Activated T-cell treated with anti-CD3 and anti-CD28 coated beads, Interleukin-2, amount 50 U/mL, for 48 hours (primary cell): Measurements from ENCODE around the gene FHAD1.

ENCODE experiments used
- DNase-seq, 2 experiments: peaks; one replicate each; pipeline ENCODE4 v3.0.0-alpha.2; 2020

FHAD1 gene

DNA sequence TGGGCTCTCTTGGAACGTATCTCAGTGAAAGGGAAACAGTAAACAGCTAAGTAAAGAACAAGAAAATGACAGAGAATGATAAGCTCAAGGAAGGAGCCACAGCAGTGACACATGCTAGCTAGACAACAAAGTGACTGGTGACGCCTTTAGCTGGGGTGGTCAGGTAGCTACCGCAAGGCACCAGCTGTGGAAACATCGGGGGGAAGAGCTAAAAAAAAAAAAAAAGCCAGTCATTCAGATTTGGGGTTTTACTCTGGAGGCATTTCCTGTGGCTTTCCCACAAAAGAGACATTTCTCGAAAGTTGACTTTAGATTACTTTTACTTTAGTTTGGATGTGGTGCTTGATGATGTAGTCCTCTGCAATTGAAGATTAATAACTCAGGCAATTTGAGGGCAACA lies 2.1 kb downstream of the FHAD1 start:
- peak; percentile 64 to 69 for DNase-seq

DNA sequence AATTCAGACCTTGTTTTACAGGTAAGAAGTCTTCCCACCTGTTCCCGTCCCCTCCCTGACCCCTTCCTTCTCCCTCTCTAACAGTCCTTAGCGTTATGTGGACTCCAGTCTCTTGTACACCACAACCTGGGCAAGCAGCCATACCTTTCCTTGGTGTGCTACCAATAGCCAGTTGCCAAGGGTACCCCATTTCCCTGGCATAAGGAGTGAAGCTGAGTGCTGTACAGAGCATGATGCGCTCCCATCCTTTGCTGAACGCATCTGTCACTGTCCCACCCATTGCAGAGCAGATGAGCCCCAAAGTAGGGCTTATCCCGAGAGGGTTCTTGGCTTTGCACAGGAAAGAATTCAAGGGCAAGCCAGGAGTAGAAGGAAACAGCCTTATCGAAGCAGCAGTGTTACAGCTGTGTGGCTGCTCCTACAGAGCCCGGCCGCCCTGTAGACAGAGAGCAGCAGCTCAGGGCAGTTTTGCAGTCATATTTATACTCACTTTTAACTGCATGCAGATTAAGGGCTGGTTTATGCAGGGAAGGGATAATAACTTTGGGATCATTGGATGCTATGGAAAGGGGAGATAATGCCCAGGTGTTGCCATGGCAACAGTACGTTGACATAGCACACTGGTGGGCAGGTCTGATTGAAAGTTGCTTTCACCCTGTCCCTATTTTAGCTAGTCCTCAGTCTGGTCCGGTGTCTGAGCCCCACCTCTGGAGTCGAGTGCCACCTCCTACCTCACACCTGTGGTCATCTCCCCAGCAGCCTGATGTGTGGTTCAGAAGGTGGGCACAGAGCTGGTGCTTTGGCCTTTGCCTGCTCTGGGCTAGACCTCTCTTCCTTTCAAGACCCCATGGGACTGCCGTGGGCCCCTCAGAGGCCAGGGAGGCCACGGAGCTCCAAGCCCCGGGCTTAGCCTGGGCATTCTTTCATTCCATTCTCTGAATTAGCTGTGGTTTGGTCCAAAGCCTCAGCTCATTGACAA lies 5.1 kb downstream of the FHAD1 start:
- no peak for DNase-seq

DNA sequence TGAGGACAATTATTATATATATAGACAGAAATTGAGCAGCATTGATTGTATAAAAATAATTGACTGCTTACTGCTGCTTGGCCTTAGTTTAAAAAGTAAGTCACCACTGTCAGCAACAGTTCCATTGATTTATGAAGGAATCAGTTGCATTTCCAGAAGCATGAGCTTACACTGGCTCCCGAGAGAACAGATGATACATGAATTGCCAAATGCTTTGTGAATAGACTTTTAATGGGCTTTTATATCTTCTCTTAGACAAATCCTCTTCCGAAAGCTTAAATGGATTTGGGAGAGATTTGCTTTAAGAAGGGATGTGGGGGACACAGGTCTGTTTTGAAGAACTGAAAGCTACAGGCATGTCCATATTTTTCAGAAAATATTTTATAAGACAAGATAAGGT lies 7.5 kb downstream of the FHAD1 start:
- no peak for DNase-seq

DNA sequence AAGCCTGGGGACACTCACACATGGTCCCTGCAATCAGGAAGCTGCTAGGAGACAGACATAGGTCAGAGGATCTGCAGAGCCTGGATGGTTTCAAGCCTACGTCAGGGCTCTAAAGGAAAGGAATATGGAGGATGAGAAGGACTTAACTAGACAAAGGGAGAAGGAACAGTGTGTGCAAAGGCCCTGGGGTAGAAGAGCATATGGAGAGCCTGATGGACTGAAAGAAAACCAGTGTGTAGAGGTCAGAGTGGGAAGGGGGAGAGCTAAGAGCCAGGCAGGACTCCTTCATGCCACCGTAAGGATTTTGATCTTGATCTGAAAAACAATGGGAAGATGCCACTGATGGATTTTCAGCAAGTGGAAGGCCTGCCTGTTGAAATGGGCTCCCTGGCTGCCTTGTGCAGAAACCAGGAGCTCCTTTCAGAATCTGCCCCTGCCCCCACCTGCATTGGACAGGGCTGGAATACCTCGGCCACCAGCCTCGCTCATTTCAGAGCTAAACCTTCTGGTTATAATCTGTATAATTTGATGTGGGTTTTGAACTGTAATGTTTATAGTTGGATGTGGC lies 8.6 kb downstream of the FHAD1 start:
- no peak for DNase-seq

DNA sequence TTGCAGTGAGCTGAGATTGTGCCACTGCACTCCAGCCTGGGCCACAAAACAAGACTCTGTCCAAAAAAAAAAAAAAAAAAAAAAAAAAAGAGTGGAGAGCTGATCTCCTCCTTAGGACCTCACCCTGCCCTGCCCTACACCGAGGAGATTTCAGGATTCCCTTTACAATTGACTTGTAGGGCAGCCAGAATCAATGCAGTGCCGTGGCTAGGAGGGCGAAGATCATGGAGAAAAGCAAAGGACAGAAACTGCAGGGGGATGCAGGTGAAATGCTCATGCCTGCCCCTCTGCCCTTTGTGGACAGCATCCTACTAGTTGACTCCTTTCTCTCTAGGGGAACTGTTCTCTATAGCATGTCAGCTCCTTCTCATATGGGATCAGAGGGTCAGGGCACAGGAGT lies 9.6 kb downstream of the FHAD1 start:
- DNase-seq: no peak

DNA sequence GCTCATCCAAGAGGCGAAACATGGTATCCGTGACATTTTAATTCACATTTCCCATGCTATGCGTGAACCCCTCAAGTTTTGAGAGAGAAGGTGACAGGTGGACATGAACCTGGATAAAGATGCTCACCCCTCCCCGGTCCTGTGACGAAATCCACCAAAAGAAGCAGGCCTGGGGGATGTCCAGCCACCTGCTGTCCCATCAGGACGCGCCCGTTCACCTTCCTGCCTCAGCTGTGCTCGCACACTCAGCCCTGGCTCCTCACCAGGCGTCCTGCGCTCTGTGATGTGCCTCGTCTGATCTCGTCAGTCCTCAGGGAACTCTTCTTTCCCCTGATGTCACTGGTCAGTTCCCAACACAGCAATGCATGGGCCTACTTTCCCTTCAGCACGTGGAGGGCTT lies 10.3 kb downstream of the FHAD1 start:
- no peak for DNase-seq

DNA sequence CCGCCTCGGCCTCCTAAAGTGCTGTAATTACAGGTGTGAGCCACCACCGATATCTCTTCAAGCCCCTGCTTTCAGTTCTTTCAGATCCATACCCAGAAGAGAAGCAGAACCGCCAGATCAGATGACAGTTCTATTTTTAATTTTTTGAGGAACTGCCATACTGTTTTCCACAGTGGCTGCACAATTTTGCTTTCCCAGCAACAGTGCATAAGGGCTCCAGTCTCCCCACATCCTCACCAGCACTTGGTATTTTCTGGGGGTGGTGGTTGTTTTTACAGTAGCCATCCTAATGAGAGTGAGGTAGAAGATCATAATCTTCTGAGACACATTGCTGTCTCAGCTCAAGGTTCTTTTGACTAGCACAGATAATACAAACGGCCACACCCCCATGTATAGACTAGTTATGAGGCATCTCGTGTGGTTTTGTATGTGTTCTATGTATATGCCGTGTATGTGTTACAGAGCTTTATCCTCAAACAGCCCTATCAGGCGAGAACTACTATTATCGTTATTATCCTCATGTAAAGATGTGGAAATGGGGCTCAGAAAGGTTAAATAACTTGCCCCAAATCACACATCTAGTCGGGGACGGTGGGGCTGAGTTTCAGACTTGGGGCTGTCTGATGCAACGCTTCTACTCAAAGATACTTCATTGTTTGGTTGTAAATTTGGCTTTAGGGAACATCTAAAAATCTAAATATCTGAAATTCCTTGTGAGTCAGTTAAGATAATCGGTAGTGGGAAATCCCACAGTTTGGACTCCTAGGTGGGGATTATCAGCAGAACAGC lies 12.0 kb downstream of the FHAD1 start:
- DNase-seq: no peak

DNA sequence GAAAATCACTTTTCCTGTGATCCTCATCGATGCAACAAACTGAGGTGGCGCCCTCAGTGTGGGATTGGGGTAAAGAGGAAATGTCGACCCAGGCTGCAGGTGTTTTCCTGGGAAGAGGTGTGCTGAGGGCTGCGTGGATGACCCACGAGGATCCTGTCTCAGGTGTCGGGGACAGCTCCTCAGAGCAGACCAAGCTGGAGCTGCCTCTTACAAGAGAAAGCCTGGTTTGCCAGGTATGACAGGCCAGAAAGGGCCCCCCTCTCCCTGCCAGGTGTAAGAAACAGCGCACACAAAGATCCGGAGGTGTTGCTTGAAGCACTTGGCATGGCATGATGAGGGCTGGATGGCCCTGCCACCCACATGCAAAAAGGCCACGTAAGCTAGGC lies 12.6 kb downstream of the FHAD1 start:
- DNase-seq: no peak

DNA sequence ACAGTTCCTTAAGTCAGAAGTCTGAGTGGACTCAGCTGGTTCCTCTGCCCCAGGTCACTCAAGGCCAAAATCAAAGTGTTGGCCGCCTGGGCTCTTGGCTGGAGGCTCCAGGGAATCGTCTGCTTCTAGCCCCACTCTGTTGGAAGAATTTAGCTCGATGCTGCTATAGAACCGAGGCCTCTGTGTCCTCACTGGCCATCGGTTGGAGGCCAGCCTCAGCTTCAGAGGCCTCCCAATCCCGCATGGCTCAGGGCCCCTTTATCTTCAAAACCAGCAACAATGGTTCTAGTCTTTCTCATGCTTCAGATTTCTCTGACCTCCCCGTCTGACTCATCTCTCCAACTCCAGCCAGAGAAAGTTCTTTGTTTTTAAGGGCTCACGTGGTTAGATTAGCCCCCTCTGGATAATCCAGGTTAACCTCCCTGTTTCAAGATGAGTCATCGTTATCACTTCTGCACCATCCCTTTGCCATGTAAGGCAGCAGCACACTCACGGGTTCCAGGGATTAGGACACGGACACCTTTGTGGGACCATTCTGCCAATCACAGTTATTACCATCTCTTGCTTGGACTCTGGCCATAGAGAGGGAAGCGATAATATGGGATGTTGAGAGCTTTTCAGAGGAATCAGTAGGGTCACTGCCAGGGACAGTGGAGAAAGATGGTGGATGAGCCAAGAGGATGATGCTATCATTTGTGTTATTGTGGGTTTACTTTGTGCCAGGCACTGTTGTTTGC lies 13.6 kb downstream of the FHAD1 start:
- no peak for DNase-seq

DNA sequence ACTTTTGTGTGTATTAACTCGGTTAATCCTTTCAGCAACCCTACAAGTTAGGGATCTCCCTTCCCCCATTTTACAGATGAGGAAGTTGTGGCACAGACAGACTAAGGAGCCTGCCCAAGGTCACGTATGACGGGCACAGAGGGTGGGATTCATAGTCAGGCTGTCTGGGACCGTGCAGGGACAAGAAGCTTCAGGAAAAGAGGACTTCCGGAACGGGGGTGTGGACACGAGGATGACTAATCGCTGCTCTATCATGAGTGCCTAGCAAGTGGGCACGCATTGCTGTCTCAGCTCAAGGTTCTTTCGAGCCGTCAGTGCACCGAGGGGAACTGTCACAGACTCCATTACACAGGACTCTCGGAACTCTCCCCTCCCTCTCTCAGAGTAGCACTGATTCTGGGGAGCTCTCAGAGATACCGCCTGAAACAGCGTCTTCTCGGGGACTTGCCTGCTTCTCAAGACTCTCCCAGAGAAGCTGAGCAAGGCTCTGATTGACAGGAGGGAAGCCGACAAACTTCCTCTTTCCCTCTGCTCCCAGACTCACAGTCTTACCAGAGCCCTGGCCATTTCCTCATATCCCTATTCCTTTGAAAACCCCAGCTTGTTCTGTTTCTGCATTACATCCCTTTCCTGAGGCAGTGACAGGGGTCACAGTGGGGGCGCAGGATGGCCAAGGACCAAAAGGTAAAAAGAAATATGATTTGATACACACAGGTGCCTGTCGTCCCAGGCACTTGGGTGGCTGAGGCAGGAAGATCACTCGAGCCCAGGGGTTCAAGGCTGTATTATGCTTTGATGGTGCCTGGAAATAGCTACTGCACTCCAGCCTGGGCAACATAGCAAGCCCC lies 14.4 kb downstream of the FHAD1 start:
- peak in 1 of 2 experiments; percentile 53 for DNase-seq

DNA sequence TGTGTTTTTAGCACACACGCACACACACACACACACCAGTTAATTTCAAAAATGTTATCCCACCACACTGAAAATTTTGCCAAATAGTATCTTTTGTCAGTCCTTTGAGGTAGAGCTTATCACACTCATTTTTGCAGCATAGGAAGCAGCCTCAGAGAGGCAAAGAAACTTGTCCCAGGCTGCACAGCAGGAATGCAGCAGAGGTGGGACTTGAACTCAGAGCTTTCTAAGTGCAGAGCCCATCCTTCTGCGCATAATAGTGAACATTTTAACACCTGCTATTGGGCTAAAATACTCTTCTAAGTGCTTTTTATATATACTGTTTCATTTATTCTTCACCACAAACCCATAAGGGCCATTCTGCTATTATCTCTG lies 15.0 kb downstream of the FHAD1 start:
- no peak for DNase-seq

DNA sequence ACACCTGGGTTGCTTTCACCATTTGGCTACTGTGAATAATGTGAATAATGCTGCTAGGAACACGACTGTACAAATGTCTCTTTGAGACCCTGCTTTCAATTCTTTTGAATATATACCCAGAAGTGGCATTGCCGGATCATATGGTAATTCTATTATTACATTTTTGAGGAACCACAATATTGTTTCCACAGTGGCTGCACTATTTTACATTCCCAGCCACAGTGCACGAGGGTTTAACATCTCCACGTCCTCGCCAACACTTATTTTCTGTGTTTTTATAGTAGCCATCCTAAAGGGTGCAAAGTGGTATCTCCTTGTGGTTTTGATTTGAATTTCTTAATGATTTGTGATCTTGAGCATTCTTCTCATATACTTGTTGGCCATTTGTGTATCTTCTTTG lies 15.7 kb downstream of the FHAD1 start:
- DNase-seq: no peak

DNA sequence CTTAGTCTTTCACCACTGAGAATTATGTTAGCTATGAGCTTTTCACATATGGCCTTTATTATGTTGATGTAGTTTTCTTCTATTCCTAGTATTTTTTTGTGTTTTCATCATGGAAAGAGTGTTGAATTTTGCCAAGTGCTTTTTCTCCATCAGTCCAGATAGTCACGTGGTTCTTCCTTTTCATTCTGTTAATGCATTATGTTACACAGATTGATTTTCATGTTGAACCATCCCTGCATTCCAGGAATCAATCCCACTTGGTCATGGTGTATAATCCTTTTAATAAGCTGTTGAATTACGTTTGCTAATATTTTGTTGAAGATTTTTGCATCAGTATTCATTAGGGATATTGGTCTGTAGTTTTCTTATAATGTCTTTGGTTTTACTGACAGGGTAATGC lies 17.7 kb downstream of the FHAD1 start:
- DNase-seq: no peak

DNA sequence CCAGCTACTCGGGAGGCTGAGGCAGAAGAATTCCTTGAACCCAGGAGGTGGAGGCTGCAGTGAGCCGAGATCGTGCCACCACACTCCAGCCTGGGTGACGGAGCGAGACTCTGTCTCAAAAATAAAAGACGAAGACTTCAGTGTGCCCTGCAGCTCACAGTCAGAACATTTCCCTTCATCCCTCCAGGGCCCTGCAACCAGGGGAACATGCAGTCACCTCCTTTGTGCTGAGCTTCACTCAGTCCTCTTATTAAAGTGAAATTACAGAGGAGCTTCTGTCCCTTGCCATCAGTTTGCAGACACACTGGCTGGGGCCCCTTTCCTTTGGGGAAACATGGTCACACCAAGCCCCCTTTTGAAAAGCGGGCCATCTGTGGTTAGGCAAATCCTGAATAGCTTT lies 24.2 kb downstream of the FHAD1 start:
- no peak for DNase-seq

DNA sequence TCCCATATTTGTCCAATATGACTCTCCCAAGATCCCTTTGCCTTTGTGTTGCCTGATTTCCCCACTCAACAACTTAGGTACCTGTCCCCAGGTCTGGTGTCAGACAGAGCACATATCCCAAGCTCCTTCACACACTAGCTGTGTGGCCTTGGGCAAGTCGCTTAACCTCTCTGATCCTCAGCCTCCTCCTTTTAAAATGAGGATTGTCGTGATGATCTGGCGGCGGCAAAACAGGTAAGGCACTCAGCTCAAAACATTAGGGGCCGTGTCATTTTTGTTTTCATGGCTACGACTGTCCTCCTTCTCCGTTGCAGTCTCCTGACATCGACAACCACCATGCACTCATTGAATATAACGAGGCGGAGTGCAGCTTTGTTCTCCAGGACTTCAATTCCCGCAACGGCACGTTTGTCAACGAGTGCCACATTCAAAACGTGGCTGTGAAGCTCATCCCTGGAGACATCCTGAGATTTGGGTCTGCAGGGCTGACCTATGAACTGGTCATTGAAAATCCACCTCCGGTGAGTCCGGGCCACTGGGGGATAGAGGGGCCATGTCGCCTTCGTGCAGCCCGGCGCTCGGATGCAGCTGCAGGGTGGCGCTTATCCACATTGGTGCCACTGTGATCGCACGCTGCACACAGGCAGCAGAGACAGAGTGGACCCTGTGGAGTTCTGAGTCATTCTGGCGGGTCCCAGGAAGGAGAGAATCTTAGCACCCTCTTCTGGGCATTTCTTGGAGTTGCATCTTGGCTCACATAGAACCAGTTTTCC lies 25.2 kb downstream of the FHAD1 start:
- peak; percentile 51 to 58 for DNase-seq

DNA sequence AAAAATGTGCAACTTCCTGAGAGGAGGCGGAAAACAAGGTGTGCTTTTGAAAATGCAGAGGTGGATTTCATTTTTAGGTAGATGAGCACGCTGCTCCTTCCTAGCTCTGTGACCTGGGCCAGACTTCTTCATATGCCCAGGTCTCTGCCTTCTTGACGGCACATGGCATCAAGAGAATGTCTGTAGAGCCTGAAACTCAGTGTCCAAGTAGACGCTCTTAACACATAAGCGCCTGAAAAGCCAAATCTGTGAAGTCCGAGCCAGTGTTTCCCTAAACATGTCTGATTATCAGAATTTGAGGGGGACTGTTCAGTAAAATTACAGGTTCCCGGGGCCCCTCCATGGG lies 25.7 kb downstream of the FHAD1 start:
- DNase-seq: no peak

DNA sequence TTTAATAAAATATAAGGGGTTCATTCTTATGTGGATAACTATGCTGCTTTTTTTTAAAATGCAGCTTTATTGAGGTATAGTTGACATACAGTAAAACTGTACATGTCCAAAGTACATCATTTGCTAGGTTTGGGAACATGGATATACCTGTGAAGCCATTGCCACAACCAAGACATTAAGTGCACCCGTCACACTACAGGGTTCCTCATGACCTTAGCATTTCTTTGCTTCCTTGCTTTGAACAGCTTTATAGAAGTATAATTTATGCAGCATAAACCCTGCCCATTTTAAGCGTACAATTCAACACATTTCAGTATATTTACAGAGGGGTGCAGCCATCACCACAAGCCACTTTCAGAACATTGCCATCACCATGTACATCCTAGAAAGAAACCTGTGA lies 26.3 kb downstream of the FHAD1 start:
- no peak for DNase-seq

DNA sequence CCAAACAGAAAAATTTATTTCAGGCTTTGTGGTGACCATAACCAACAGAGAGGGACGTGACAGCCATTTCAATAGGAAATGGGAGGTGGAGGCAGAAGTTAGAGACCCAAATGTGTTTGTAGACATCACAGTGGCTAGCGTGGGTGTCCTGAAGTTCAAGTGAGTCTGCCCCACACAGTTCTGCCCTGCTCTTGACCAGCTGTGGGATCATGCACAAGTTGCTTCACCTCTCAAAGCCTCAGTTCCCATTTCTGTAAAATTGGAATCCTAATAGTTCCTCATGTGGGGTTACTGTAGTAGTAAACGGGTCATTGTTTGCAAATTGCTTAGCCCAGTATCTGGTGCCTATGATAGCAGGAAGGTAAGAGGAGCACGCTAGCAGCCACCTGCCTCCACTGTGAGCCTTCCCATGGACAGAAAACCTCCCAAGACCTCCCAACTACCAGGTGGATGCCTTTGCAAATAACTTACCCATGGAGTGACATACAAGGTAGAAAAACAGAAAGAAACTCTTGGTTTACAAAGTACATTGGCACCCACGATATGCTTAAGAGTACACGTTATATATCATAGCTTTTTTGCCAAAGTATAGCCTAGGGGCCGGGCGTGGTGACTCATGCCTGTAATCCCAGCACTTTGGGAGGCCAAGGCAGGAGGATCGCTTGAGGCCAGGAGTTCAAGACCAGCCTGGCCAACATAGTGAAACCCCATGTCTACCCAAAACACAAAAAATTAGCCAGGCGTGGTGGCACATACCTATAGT lies 29.1 kb downstream of the FHAD1 start:
- no peak for DNase-seq

DNA sequence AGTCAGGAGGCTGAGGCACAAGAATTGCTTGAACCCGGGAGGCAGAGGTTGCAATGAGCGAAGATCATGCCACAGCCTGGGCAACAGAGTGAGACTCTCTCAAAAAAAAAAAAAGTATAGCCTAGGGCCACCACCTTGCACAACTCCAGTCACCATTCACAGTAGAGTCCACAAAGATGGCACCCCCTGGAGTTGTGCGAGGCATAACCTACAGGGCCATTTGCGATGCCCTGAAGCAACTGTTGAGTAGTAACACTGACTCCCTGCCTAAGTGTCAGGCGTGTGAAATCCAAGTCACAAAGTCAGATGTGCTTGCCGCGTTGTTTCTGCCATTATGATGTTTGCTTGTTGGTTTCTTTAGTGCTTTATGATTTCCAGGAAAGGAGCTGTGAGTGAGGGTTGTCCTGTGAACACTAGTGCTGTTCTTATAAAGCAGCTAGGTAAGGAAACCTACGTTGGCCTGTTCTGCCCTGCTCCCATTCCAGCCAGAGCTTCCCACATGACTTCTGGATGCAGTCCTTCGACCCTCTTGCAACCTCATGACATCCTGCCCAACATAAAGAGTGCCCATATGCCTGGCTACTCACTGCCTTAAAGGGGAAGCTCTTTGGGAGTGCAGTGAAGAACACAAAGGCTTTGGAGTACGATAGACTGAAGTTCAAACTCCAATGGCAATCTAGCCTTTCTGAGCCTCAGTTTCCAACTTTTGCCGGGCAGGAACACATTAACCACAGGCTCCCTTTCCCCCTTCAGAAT lies 29.8 kb downstream of the FHAD1 start:
- DNase-seq: no peak

DNA sequence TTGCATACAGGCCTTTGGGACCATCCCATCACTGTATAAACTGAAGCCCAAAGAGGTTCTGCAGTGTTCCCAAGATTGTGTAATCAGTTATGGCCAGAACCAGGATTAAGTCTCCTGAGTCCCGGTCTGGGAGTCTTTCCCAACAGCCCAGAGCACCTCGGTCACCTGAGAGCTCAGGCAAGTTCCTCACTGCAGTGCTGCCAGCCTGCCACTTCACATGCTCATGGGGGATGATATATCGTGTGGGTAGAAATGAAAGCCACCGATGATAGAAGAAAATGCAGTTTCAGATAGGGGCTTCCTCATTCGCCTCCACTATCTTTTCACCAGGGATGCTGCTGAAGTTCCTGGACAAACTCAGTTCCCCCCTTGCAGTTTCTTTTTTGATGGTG lies 30.4 kb downstream of the FHAD1 start:
- no peak for DNase-seq
